Raji (cell line): ENCODE results near the gene NRG2.

Source experiments
- POLR2A ChIP-seq: IDR thresholded peaks from 2 replicates; pipeline ENCODE4 v1.6.1; 2011; ENCODE audit warnings: low read depth, low read length, control low read depth; ENCODE audit not compliant: insufficient read depth

The NRG2 gene

DNA sequence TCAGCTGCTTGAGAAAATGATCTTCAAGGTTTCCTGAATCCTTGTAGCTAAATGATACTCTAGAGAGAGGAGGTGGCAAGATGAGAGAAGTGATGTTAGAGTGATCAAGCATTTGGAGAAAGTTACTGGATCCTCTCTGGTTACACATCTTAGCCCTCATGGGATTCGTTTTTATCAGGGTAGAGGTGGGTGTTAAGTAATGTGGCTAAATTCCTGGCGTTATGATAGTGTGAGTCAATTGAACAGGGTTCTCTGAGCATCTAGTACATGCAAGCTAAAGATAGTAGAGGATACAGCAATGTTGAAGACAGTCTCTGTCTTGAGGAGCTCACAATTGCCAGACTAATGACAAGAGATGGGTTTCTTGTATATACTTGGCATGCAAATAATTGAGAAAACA, 123.8 kb downstream of the NRG2 start:
- TF ChIP-seq POLR2A, result no peak

DNA sequence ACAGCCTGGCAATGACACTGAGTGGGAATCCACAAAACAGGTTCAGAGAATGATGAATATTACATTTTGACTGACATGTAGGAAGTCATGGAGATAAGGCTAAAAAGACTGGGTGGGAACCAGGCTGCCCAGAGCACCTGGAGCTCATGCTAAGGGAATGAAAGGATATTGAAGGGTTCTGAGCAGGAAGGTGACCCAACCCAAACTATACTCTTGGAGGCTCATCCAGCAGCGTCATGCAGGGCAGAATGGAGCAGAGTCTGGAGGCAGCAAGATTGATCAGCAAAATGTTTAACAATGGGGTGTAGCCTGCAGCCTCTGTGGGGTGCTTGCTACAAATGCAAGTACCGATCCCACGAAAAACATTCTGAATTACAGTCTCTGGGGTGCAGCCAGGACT, 127.3 kb downstream of the NRG2 start:
- TF ChIP-seq POLR2A, result no peak

DNA sequence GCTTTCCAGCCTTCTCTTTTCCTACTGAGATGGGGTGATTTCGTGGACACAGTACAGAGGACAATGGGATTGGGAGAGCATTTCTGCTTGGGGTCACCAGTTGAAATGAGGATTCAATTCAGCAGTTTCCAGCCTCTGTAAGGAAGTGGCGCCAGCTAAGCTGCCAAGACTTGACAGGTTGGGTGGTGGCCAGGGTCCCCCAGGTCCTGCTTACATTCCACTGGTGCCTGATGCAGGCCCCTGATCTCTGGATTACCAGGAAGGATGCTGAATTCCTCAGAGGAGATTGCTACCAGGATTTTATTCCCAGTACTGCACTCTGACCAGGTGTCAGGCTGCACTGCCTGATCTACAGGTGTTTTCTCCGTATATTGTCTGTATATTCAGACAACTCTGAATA, 127.8 kb downstream of the NRG2 start:
- no peak for TF ChIP-seq POLR2A

DNA sequence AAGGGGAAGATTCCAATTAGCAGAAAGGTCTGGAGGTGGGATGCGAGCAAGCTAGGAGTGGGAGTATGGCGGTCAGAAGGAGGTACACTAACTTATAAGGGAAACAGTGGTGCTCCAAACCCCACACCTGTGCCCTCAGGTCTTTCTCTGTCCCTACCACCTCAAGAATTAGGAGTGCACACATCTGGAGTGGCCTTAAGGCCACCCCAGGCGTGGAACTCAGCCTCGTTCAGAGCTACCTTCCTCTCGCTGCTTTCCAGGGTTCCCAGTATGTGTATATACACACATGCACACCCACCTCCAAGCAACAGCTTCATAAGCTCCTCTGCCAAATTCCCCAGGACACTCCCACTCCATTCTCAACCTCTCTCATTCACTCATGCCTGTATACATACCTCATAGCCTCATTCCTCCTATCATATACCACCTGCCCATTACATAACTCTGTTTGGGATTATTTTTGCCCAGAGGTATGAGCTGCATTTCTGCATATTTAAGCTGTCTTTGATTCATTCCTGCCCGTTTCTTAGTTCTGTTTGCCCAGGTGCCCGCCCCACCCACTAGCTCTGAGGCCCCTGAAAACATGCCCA, 128.8 kb downstream of the NRG2 start:
- no peak for TF ChIP-seq POLR2A

DNA sequence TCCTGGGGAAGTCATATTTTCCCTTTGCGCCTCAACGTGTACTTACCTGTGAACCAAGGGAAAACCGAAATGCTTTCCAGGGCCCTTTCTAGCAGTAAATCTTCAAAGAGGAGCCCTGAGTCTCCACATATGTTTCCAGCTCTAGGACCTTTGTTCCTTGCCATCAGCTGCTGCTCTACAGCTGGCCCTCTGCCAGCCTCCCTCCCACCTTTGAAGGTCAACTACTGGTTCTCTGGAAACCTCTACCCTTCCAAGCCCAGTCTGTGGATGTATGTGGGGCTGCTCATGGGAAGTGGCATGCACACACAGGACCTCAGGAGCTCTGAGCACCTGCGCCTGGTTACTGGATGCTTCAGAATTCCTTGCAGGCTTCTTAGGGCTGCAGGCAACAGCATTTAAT, 130.3 kb downstream of the NRG2 start:
- no peak for TF ChIP-seq POLR2A

DNA sequence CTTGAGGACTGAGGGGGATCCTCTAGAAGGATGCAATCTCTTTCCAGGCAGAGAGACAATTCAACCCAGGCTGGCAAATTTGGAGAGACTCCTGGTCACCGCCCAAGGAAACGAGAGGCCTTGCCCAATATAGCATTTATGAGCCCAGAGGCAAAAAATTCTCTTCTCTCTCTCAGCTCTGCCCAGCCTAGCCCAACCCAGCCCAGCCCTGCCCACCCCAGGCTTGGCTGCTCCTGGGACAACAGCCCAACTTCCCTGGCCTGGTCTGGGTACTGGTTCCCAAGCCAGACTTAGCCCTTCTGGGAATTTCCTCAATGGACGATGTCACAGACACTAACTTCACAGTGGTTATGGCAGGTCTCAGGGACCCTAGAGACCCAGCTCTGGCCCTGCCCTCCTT, 130.9 kb downstream of the NRG2 start:
- TF ChIP-seq POLR2A, result no peak

DNA sequence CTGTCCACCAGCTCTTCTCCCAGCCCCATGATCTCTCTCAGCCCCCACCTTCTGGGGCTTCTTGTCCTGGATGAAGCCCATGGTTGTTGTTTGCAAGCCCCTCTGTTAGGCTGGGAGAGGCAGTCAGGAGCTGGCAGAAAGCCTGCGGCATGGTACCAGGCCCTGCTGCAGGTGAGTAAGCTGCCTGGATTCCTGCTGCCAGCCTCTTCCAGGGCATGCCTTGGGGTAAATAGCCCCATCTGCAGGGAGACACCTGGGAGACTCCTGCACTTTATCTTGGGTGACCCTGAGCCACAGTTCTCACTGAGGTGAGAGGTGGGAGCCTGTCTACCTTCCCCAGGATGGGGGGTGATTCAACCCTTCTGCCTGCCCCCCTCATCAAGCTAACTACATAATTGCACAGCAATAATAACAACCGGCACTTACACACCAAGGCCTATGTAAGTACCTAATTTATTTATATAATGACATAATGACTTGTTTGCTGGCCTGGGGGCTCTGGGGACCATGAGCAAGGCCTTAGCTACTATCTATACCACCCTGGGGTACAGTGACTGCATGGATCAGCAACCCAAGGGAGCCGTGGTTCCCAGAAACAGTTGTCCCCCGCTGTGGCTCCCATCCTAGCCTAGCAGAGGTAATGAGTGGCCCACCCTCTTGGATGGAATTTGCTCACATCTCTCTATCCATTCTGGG, 131.5 kb downstream of the NRG2 start:
- no peak for TF ChIP-seq POLR2A

DNA sequence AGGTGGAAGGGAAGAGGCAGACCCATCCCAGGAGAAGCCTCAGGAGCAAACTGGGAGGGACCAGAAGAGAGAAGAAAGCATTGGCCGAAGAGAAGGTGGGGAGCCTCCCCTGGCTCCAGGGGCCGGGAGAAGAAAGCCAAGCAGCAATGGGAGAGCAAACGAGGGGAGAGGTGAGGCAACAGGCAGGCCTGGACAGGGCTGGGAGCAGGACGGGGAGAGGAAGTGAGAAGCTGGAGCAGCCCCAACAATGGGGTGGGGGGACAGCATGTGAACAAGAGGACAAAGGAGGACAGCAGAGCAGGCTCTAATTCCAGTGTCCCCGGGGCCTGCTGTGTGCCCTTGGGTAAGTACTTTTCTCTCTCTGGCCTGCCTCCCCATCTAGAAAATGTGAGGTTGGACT, 132.2 kb downstream of the NRG2 start:
- TF ChIP-seq POLR2A, result no peak

DNA sequence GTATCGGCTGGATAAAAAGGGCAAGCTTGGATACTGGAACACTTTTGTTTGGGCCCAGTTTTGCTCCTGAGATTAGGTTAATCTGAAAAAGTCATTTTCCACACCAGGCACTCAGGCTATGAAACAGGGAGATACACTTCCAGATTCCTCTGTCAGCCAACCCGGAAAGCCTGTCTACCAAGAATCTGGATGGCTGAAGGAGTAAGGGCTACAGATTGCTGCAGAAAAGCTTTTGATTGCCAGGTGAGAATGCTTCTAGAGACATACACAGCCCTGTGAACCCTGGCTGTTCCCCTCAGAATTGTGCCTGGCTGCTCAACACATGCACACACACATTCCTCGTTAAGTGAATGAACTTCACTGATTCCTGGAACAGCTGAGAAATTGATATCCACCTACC, 133.1 kb downstream of the NRG2 start:
- no peak for TF ChIP-seq POLR2A

DNA sequence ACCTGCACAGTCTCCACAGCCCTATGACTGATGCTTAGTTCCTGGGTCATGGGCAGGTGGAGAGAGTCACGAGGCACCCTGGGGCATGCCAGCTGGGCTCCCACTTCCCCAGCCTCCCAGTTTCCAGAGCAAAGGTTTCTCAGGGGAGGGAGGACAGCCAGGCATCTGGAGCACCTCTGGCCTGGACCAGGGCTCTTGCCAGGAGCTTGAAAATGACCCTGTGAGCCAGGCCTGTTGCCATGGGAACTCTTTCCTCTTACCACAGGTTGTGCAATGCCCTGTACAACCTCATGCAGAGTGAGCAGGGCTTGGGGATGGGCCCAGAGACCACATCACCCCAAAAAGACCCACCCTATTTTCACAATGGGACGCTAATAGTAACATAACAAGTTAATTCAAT, 134.3 kb downstream of the NRG2 start:
- TF ChIP-seq POLR2A, result no peak

DNA sequence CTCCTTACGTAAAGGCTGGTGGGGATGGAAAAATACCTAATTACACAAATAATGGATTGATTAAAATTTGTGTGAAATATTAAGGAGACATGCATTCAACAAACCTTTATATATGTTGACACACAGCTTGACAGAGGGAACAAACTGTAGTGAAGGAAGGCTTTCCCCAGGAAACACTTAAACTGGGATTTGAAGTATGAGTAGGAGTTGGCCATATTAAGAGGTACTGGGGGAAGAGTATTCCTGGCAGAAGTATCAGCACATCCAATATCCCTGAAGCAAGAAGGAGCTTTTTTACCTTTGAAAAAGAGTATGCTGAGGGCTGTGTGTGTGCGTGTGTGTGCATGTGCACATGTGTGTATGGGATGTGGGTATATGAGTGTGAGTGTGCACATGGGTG, 136.4 kb downstream of the NRG2 start:
- TF ChIP-seq POLR2A, result no peak

DNA sequence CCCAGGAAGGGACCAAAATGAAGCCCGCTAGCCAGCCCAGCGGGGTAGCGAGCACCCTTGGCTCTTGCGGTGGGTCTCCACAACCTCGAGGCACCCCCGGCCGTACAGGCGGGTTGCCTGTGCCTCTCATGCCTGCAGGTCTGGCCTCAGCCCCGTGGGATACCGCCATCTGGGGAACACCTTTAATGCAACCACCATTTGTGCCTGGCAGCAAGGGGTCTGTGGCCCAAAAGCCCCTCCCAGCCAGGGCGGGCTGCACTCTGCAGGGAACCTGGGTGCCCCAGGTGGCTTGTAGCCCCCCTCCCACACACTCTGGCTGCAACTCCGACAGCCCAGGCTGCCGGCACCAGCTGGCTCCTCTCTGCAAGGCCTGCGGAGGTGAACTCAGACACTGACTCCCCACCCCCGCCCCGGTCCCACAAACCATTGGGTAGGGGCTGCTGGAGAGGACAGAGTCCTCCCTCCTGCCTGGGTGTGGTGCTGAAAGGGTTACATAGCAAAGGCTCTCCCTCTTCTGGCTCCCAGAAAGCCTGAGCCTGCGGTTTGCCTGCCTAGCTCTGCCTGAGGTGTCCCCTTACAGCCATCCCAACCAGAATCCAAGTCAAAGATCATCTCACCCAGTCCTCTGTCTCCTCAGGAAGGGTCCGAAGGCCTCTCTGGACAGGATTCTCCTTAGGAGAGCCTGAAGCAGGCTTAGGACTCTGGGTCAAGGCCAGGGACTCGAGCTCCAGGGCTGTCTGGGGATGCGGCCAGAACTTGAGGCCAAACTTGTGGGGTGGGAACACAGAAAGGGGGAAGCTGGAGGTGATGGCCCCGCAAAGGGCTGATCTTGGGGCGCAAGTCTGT, 138.1 kb downstream of the NRG2 start:
- no peak for TF ChIP-seq POLR2A

DNA sequence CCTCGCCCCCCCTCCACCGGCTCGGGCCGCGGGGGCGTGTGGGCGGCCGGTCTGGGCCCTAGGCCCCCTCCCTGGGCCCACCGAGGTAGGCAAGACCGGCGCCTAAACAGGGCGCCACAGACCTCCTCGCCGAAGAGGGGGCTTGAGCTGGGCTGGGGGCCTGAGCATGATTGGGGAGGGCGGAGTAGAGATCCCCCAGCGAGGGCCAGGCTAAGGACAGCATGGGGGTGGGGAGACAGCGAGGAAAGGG, 138.6 kb downstream of the NRG2 start:
- TF ChIP-seq POLR2A, result no peak

DNA sequence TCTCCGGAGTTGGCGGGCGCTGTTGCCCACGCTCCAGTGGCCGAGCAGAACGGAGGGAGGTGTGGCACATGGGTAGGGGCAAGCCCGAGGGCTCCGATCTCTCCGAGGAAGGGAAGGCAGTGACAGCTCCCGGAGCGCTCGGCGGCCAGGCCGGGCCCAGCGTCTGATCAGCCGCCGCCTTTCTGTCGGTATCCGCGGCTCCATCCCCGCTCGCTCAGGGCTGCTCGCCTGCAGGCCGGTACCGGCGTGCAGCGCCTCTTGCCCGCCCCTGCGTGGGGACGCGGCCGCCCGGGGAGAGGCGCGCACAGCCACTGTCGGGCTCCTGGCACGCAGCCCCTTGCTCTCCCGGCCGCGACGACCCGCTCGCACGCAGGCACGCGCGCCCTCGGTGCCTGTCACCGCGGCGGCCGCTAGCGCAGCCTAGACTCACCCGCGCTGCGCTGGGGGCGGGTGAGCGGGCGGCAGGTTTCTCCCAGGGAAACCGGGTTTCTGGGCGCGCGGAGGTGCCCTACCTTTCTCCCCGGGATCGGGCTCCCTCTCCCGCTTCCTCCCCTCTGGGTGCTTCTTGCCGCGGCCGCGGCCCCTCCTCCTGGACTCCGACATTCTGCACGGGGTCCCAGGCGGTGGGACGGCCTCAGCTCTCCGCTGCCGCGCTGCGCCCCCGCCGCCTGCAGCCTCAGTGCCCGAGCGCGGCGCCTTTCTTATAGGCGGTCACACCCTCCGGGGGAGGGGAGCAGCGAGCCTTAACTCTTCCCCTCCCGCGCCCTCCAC, 139.1 kb downstream of the NRG2 start:
- no peak for TF ChIP-seq POLR2A

DNA sequence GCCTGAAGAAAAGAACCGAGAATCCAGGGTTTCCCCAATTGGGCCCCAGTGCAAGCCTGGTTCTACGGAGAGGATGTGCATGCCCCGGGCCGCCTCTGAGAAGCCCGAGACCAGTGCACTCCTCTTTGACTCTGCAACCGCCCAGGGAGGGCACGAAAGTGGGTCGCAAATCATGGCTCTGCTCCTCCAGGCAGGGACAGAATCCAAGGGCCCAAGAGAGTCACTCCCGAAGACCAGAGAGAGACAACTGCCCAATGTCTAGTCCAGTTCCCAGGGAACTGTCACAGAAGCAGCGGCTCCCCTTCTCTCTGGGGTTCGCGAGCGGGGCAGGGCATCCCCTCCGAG, 139.7 kb downstream of the NRG2 start:
- TF ChIP-seq POLR2A, result no peak

DNA sequence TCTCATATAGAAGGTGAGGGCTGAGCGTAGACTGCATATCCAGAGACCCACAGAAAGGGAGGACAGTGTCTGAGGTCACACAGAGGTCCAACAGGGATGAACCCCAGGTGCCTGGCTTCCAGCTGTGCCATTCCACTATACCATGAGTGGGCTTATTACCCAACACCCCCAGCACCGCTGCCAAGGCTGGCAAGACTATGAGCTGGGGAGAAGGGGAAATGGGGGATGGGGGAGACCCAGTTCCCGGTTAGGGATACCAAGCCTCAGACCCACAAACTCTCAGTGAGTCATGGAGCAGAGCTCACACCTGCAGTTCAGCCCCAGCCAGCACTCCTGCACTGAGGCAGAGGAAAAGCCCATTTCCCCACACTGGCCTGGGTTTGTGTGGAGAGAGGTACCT, 141.1 kb downstream of the NRG2 start:
- no peak for TF ChIP-seq POLR2A
